HL-60 (cell line): ENCODE results near the gene FGD6.

Source experiments
- DNase-seq, 2 experiments: peaks; one replicate each; pipeline ENCODE4 v3.0.0-alpha.2; 2010 to 2020; ENCODE audit warnings: low read depth in 1 of 2, low spot score in 1 of 2
- H3K27ac ChIP-seq: fragments of 250-450 bp; sonication (Bioruptor Pico); replicated peaks from 2 replicates; pipeline ENCODE4 v1.5.1; 2020; ENCODE audit warnings: mild to moderate bottlenecking, moderate library complexity
- H3K27me3 ChIP-seq: fragments of 250-450 bp; sonication (Bioruptor Pico); 2 replicates; pipeline ENCODE4 v1.5.1; 2021; ENCODE audit warnings: mild to moderate bottlenecking, moderate library complexity; ENCODE audit not compliant: insufficient read depth, poor library complexity, severe bottlenecking
- H3K4me3 ChIP-seq: replicated peaks from 2 replicates; pipeline ENCODE4 v1.5.1; 2011; ENCODE audit warnings: mild to moderate bottlenecking, control low read depth, low read length; ENCODE audit not compliant: insufficient read depth
- GABPA ChIP-seq: IDR thresholded peaks from 2 replicates; pipeline ENCODE4 v1.6.1; 2012; ENCODE audit warnings: low read depth
- POLR2AphosphoS5 ChIP-seq: IDR thresholded peaks from 2 replicates; pipeline ENCODE4 v1.6.1; 2012; ENCODE audit warnings: low read depth
- SPI1 ChIP-seq: IDR thresholded peaks from 2 replicates; pipeline ENCODE4 v1.6.1; 2012; ENCODE audit warnings: low read depth, mild to moderate bottlenecking, borderline replicate concordance
- TF ChIP-seq, protein P1 (sequence below): IDR thresholded peaks from one replicate; pipeline ENCODE4 v1.5.1; 2011; ENCODE audit warnings: low read length, control low read depth, inconsistent platforms; ENCODE audit not compliant: insufficient read depth
- TF ChIP-seq, protein P2 (sequence below): IDR thresholded peaks from 2 replicates; pipeline ENCODE4 v1.6.1; 2012; ENCODE audit warnings: low read depth; ENCODE audit not compliant: insufficient replicate concordance

Gene FGD6

DNA sequence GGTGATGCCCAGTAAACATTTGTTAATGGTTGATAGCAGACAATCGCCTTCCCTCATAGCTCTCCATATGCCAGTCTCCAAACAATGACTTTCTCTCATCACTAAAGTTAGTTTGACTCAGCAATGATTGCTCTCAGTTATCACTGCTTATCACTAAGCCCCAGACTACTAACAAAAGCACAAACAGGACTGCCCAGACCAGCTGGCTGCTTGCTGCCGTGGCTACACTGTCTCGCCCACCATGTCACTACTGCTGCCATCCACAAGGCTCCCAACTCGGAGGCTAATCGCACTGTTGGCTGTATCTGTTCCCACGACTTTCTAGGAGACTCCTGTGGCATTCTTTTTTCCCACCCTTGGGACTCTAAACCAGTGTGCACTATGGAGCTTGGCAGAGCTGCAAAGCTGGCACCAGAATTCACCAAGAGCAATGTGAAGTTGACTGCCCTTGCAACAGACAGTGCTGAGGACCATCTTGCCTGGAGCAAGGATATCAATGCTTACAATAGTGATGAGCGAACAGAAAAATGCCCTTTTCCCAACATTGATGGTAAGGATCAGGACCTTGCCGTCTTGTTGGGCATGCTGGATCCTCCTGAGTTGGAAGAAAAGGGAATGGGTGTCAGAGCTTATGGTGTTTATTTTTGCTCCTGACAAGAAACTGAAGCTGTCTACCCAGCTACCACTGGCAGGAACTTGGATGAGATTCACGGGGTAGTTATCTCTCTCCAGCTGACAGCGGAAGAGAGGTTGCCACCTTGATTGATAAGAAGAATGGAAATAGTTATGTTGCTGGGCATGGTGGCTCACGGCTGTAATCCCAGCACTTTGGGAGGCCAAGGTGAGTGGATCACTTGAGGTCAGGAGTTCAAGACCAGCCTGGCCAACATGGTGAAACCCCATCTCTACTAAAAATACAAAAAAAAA is 116.7 kb downstream of the FGD6 start:
- Histone ChIP-seq H3K27ac (no peak overlapping the region), H3K4me3 (no peak overlapping the region), H3K27me3 (no peaks in the 10 kb centered on the region)
- no peak for TF ChIP-seq POLR2AphosphoS5
- TF ChIP-seq GABPA = no peak
- no peak for TF ChIP-seq SPI1
- TF ChIP-seq, protein P1, sequence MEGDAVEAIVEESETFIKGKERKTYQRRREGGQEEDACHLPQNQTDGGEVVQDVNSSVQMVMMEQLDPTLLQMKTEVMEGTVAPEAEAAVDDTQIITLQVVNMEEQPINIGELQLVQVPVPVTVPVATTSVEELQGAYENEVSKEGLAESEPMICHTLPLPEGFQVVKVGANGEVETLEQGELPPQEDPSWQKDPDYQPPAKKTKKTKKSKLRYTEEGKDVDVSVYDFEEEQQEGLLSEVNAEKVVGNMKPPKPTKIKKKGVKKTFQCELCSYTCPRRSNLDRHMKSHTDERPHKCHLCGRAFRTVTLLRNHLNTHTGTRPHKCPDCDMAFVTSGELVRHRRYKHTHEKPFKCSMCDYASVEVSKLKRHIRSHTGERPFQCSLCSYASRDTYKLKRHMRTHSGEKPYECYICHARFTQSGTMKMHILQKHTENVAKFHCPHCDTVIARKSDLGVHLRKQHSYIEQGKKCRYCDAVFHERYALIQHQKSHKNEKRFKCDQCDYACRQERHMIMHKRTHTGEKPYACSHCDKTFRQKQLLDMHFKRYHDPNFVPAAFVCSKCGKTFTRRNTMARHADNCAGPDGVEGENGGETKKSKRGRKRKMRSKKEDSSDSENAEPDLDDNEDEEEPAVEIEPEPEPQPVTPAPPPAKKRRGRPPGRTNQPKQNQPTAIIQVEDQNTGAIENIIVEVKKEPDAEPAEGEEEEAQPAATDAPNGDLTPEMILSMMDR = no peak
- TF ChIP-seq, protein P2, sequence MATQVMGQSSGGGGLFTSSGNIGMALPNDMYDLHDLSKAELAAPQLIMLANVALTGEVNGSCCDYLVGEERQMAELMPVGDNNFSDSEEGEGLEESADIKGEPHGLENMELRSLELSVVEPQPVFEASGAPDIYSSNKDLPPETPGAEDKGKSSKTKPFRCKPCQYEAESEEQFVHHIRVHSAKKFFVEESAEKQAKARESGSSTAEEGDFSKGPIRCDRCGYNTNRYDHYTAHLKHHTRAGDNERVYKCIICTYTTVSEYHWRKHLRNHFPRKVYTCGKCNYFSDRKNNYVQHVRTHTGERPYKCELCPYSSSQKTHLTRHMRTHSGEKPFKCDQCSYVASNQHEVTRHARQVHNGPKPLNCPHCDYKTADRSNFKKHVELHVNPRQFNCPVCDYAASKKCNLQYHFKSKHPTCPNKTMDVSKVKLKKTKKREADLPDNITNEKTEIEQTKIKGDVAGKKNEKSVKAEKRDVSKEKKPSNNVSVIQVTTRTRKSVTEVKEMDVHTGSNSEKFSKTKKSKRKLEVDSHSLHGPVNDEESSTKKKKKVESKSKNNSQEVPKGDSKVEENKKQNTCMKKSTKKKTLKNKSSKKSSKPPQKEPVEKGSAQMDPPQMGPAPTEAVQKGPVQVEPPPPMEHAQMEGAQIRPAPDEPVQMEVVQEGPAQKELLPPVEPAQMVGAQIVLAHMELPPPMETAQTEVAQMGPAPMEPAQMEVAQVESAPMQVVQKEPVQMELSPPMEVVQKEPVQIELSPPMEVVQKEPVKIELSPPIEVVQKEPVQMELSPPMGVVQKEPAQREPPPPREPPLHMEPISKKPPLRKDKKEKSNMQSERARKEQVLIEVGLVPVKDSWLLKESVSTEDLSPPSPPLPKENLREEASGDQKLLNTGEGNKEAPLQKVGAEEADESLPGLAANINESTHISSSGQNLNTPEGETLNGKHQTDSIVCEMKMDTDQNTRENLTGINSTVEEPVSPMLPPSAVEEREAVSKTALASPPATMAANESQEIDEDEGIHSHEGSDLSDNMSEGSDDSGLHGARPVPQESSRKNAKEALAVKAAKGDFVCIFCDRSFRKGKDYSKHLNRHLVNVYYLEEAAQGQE = no peak
- no peak for DNase-seq

DNA sequence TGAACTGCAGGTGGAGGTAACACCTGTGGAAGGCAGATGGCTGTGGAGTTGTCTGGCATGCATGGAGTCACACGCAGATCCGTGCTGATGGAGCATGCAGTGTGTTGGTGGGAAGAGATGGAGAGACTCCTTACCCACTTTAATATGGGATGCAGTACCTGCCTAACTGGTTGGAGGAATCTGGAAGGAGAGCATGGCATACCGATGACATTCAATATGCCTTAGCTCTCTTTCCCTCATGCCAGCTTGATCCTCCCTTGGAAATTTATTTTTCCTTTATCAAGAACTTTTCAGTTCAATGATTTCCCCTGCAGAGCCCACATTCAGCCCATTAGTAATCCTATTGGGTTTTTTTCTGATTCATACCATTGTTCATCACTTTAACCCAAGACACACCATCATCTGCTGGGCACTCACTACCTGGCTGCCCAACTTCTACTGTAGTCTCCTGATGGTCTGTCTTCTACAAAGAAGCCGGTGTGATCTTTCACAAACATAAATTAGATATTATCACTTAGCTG is 117.9 kb downstream of the FGD6 start:
- TF ChIP-seq POLR2AphosphoS5 (no peak), GABPA (no peak), SPI1 (no peak)
- TF ChIP-seq, protein P1 = no peak
- TF ChIP-seq, protein P2 = no peak
- H3K27me3 ChIP-seq = no peaks in the 10 kb centered on the region
- no peak overlapping the region for H3K4me3 ChIP-seq
- no peak for DNase-seq
- H3K27ac ChIP-seq = no peak overlapping the region

DNA sequence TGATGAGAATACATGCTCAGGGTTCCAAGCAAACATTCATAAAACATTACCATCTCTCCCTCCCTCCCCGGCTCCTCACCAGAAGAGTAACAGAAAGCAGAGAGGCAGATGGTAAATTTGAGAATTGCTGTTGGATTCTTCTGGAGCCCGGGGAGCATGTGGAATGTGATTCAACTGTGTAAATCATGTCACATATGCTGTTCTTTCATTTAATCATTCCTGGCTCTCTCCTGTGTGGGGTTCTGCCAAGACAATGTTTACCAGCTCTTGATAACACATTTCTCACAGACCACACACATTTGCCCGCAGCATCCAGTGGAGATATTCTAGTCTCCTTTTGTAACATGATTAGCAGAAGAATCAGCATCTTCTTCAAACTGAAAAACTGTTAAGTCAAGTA is 120.4 kb downstream of the FGD6 start:
- TF ChIP-seq POLR2AphosphoS5 (no peak), SPI1 (no peak), GABPA (no peak)
- TF ChIP-seq, protein P1 = no peak
- TF ChIP-seq, protein P2 = no peak
- no peak overlapping the region for H3K27ac ChIP-seq
- no peak for DNase-seq
- H3K4me3 ChIP-seq = no peak overlapping the region
- no peaks in the 10 kb centered on the region for H3K27me3 ChIP-seq
